Esophagus (tissue), 2 donors: ENCODE data around the gene UST. TPM values are rescaled to one million over a fixed set of nuclear protein-coding genes. Genes with fewer than 3 reads are reported as not detected.
"Not testable (repeated sequence)": the region's sequence is repeated elsewhere in the genome, so short reads cannot be mapped to it uniquely, and the experiment has no call there.

Source experiments
- H3K27ac ChIP-seq, 2 donors: one replicate each; pipeline ENCODE4 v1.5.1; 2013; ENCODE audit warnings: low read depth in 2 of 2, mild to moderate bottlenecking in 2 of 2, inconsistent platforms in 1 of 2, low read length in 1 of 2, moderate library complexity in 1 of 2
- H3K27me3 ChIP-seq, 2 donors: one replicate each; pipeline ENCODE4 v1.6.1; 2013; ENCODE audit warnings: low read length in 2 of 2, control low read depth in 1 of 2, mild to moderate bottlenecking in 1 of 2; ENCODE audit not compliant: insufficient read depth in 2 of 2, control insufficient read depth in 1 of 2
- H3K36me3 ChIP-seq, 2 donors: one replicate each; pipeline ENCODE4 v1.6.1; 2013; ENCODE audit warnings: low read length in 1 of 2; ENCODE audit not compliant: control insufficient read depth in 2 of 2, insufficient read depth in 2 of 2
- H3K4me1 ChIP-seq, 2 donors: one replicate each; pipeline ENCODE4 v1.6.1; 2013; ENCODE audit warnings: low read length in 1 of 2; ENCODE audit not compliant: control insufficient read depth in 2 of 2, insufficient read depth in 2 of 2
- H3K4me3 ChIP-seq, 2 donors: one replicate each; pipeline ENCODE4 v1.5.1; 2013; ENCODE audit warnings: low read length in 2 of 2, mild to moderate bottlenecking in 2 of 2, low read depth in 1 of 2, moderate library complexity in 1 of 2
- H3K9me3 ChIP-seq, 2 donors: one replicate each; pipeline ENCODE4 v1.6.1; 2013; ENCODE audit warnings: mild to moderate bottlenecking in 2 of 2, low read depth in 1 of 2, low read length in 1 of 2, moderate library complexity in 1 of 2; ENCODE audit not compliant: control insufficient read depth in 2 of 2, insufficient read depth in 1 of 2
- WGBS, 2 donors: extraction: QIAGEN DNeasy Blood & Tissue Kit; methylation state at CpG; one replicate each; pipeline ENCODE4 v1.1.7; 2013; 5-methylcytosine and 5-hydroxymethylcytosine counted together
- polyA plus RNA-seq, 2 donors: library from polyadenylated mRNA; stranded (reverse); fragments of 200-250 nt; gene quantifications; one replicate each; pipeline ENCODE4 v1.2.3, GENCODE V29; 2013
- donor health status: healthy with polysubstance abuse.
- donor health status: Bipolar disorder and iron deficiency.

The UST gene
- polyA plus RNA-seq, 2 donors = 1.7 to 2.4 TPM

- not testable (repeated sequence) for H3K36me3 ChIP-seq, H3K4me3 ChIP-seq, H3K27me3 ChIP-seq, H3K4me1 ChIP-seq, H3K9me3 ChIP-seq, H3K27ac ChIP-seq
- WGBS, 2 donors = 89 to 90% methylated on average over 1 of the region's 1 CpG
Measured at GRCh38 chr6:149006236-149006635, 259.4 kb downstream of the UST start.

- H3K27ac ChIP-seq = no peak overlapping the region
- no peaks in the 10 kb centered on the region for H3K4me1 ChIP-seq
- H3K36me3 ChIP-seq = no peaks in the 10 kb centered on the region
- H3K27me3 ChIP-seq = no peaks in the 10 kb centered on the region
- 73 to 89% methylated on average over 3 of the region's 3 CpGs for WGBS, 2 donors
- H3K4me3 ChIP-seq = no peak overlapping the region
- no peaks in the 10 kb centered on the region for H3K9me3 ChIP-seq
Measured at GRCh38 chr6:149006671-149007070, 259.8 kb downstream of the UST start.

GRCh38 chr6:149007846-149008245 is 261.0 kb downstream of the UST start:
- Histone ChIP-seq H3K36me3 (no peaks in the 10 kb centered on the region), H3K4me3 (no peak overlapping the region), H3K27ac (no peak overlapping the region), H3K4me1 (peaks cover 0 to 3% of the 10 kb centered on the region in 2 donors), H3K9me3 (no peaks in the 10 kb centered on the region), H3K27me3 (no peaks in the 10 kb centered on the region)
- 47 to 62% methylated on average over 2 of the region's 2 CpGs for WGBS, 2 donors

DNA sequence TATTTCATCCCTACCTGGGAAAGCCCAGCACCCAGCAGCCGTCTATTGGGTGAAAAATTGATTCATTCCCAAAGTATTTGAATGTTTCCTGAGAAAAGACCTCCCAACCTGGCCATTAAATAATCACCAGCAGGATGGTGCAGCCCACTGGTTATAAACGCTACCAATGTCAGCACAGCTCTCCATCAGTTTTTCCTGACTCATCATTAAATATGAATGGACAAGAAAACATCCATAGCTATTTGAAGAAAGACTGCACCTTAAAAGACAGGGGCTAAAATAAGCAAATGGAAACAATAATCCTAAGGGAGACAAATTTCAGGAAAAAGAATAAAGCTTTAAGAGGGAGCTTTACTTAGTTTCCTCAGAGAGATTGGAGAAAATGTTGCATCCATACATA is 261.9 kb downstream of the UST start:
- Histone ChIP-seq H3K27me3 (no peaks in the 10 kb centered on the region), H3K9me3 (no peaks in the 10 kb centered on the region), H3K4me1 (peaks cover 0 to 3% of the 10 kb centered on the region in 2 donors), H3K27ac (no peak overlapping the region), H3K4me3 (no peak overlapping the region), H3K36me3 (no peaks in the 10 kb centered on the region)
- 71 to 90% methylated on average over 2 of the region's 2 CpGs for WGBS, 2 donors

DNA sequence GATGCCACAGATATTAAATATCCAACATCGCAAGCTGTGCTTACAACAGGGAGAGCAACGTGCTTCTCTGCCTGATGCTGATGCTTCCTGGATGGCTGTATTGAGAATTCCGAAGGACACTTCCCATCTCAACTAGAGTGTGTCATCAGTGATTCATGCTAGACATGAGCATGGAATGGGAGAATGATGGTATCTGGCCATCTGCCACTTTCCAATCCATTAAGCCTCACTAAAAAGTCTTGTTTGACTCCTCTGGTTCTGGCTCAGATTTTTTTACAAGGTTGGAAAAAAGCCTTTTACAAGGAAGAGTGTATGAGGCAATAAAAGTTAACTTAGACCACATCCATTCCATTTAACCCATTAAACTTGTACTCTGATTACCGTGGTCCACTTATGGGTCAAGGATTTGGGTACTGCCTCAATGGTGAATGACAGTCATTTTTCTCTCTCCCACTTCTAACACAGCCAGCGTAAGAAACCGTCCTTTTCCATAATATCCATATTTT is 265.3 kb downstream of the UST start:
- H3K9me3 ChIP-seq = no peaks in the 10 kb centered on the region
- H3K4me3 ChIP-seq = no peak overlapping the region
- peaks cover 2 to 3% of the 10 kb centered on the region in 2 donors for H3K4me1 ChIP-seq
- H3K36me3 ChIP-seq = no peaks in the 10 kb centered on the region
- H3K27me3 ChIP-seq = no peaks in the 10 kb centered on the region
- no peak overlapping the region for H3K27ac ChIP-seq
- 59 to 74% methylated on average over 6 of the region's 6 CpGs for WGBS, 2 donors

DNA sequence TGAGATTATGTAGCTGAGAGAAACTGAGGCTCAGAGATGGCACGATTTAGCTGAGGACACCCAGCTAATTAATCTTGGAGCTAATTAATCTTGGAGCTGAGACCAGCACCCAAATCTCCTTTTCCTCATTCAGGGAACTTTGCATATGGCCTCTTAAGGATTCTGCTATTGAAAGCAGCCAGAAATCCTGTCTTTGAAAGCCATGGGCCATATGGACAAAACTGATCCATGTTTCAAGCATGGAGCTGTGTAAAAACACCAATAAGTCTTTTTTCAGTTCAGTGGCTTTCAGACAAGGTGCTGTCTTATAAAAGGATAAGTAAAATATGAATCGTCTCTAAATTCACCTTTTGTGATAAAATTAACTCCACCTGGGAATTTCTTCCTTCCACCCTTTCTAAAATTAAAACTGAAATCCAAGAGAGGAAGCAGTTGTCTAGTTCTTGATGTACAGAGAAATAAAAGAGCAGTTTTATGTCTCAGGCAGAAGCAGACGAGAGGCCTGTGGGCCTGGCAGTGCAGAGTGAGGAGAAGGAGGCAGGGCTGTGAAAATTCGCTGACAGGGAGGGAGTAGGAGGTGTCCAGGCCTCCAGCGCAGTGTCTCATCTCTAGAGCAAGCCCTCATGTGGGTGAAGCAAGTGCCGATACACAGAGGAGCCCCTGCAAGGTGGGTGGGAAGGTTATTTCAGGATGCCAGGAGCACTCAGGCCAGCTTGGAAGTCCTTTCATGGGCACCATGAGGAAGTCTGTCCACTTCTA is 266.9 kb downstream of the UST start:
- Histone ChIP-seq H3K27ac (no peak overlapping the region), H3K9me3 (no peaks in the 10 kb centered on the region), H3K4me1 (peaks cover 2 to 3% of the 10 kb centered on the region in 2 donors), H3K27me3 (no peaks in the 10 kb centered on the region), H3K4me3 (no peak overlapping the region), H3K36me3 (no peaks in the 10 kb centered on the region)
- 85 to 89% methylated on average over 6 of the region's 6 CpGs for WGBS, 2 donors

DNA sequence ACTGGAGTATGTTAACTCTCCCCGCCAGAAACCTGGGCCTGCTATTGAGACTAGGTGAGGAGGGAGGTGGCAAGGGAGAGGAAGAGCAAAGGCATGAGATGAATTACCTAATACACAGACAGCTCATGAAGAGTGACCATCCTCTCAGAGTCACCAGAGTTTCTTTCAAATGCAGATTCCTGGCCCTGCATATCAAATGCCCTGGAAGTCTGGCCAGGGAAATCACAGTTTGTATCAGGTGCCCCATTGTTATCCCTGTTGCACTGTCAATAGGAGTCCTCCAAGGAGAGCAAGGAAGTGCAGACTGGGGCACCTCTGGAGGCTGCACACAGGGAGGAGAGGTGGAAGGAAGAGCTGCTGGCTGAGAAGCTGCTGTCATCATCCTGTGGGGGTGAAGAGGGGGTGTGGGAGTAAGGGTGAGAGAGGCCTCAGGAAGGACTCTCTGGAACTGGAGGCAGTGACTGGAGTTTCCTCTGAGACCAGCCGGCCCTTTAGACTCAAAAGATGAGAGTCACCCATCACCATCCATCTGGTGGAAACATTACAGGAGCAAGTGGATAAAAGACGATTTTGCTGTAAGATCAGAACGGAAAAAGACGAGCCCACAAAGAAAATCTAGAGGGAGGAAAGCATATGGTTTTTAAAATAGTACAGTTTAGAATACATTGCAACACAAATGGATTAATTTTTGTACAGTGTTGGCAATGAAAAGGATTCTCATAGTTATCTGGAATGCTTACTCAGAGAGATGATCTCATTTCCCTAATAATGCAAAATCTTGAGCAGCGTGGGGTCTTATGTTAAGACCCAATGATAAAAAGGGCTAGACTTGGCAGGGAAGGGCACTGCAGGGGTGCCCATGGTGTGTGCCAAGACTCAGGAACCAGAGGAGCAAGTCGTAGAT is 268.1 kb downstream of the UST start:
- Histone ChIP-seq H3K4me3 (no peak overlapping the region), H3K9me3 (no peaks in the 10 kb centered on the region), H3K4me1 (peaks cover 2 to 3% of the 10 kb centered on the region in 2 donors), H3K27ac (no peak overlapping the region), H3K27me3 (no peaks in the 10 kb centered on the region), H3K36me3 (no peaks in the 10 kb centered on the region)
- WGBS, 2 donors = 44 to 54% methylated on average over 7 of the region's 7 CpGs

GRCh38 chr6:149015535-149016525 is 269.0 kb downstream of the UST start:
- Histone ChIP-seq H3K27ac (no peak overlapping the region), H3K4me3 (no peak overlapping the region), H3K36me3 (no peaks in the 10 kb centered on the region), H3K27me3 (no peaks in the 10 kb centered on the region), H3K9me3 (no peaks in the 10 kb centered on the region), H3K4me1 (peaks cover 2 to 3% of the 10 kb centered on the region in 2 donors)
- WGBS, 2 donors = 80 to 81% methylated on average over 9 of the region's 9 CpGs

DNA sequence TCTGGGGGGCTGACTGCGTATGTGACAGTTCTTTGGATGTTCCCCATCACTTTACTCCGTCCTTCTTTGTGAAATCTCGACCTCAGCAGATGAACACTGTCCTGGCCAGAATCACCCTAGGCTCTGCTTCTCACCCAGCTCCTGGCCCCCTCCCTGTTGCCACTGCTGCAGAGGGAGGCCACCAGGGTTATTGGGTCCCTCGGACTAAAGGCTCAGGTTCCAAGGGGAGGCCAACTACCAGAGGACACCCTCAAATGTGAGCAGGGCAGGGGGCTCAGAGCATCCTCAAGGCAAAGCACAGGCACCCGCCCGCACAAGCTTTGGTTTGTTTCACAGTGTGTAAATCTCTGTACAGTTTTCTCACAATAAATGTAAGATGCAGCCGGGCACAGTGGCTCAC is 269.9 kb downstream of the UST start:
- WGBS, 2 donors = 94% methylated on average over 7 of the region's 7 CpGs
- Histone ChIP-seq H3K4me1 (peaks cover 2 to 3% of the 10 kb centered on the region in 2 donors), H3K27ac (no peak overlapping the region), H3K4me3 (no peak overlapping the region), H3K9me3 (no peaks in the 10 kb centered on the region), H3K27me3 (no peaks in the 10 kb centered on the region), H3K36me3 (no peaks in the 10 kb centered on the region)
